ENCODE results near the gene SMARCB1.

The SMARCB1 gene

GRCh38 chr22:23780146-23780748, 6.5 kb upstream of the SMARCB1 start:
- FAIRE-seq (no peak), DNase-seq (ENCODE audit: low spot score) (no peak)

GRCh38 chr22:23781065-23781464, 5.7 kb upstream of the SMARCB1 start:
- no peak for FAIRE-seq
- no peak for DNase-seq (ENCODE audit: low spot score)

- no peak for FAIRE-seq
- no peak for DNase-seq (ENCODE audit: low spot score)
Observed at GRCh38 chr22:23781511-23782183, 5.1 kb upstream of the SMARCB1 start.

- FAIRE-seq (no peak), DNase-seq (ENCODE audit: low spot score) (no peak)
Observed at GRCh38 chr22:23782252-23782651, 4.5 kb upstream of the SMARCB1 start.

- no peak for FAIRE-seq
- DNase-seq (ENCODE audit: low spot score) = no peak
Observed at GRCh38 chr22:23782703-23783102, 4.1 kb upstream of the SMARCB1 start.

- FAIRE-seq = no peak
- no peak for DNase-seq (ENCODE audit: low spot score)
Observed at GRCh38 chr22:23783265-23784150, 3.3 kb upstream of the SMARCB1 start.

- no peak for DNase-seq (ENCODE audit: low spot score)
- FAIRE-seq = no peak
Observed at GRCh38 chr22:23784215-23784732, 2.5 kb upstream of the SMARCB1 start.

GRCh38 chr22:23786261-23786710, 480 bp upstream of the SMARCB1 start:
- FAIRE-seq (no peak), DNase-seq (ENCODE audit: low spot score) (no peak)

GRCh38 chr22:23787600-23787896, 782 bp downstream of the SMARCB1 start:
- FAIRE-seq (no peak), DNase-seq (ENCODE audit: low spot score) (no peak)

GRCh38 chr22:23787910-23788309, 1.1 kb downstream of the SMARCB1 start:
- no peak for FAIRE-seq
- DNase-seq (ENCODE audit: low spot score) = no peak

- no peak for FAIRE-seq
- no peak for DNase-seq (ENCODE audit: low spot score)
Observed at GRCh38 chr22:23789121-23789520, 2.4 kb downstream of the SMARCB1 start.

GRCh38 chr22:23789638-23790037, 2.9 kb downstream of the SMARCB1 start:
- DNase-seq (ENCODE audit: low spot score) = no peak
- FAIRE-seq = no peak

GRCh38 chr22:23790819-23791737, 4.3 kb downstream of the SMARCB1 start:
- no peak for FAIRE-seq
- no peak for DNase-seq (ENCODE audit: low spot score)

- DNase-seq (ENCODE audit: low spot score) (no peak), FAIRE-seq (no peak)
Observed at GRCh38 chr22:23791738-23792645, 5.2 kb downstream of the SMARCB1 start.

- no peak for FAIRE-seq
- no peak for DNase-seq (ENCODE audit: low spot score)
Observed at GRCh38 chr22:23793326-23793725, 6.6 kb downstream of the SMARCB1 start.

- FAIRE-seq = no peak
- DNase-seq (ENCODE audit: low spot score) = no peak
Observed at GRCh38 chr22:23796461-23796860, 9.7 kb downstream of the SMARCB1 start.

GRCh38 chr22:23800297-23801237, 13.8 kb downstream of the SMARCB1 start:
- DNase-seq (ENCODE audit: low spot score) (no peak), FAIRE-seq (no peak)

- DNase-seq (ENCODE audit: low spot score) (no peak), FAIRE-seq (no peak)
Observed at GRCh38 chr22:23801238-23801821, 14.6 kb downstream of the SMARCB1 start.
